H1 (cell line): ENCODE data around the gene FOXP4. TPM values are rescaled to one million over a fixed set of nuclear protein-coding genes. Genes with fewer than 3 reads are reported as not detected.
A peak's percentile ranks its signal among the peaks of the same experiment; 100 is the strongest.

Experiments used
- BACH1 ChIP-seq: IDR thresholded peaks from 2 replicates; pipeline ENCODE4 v1.6.1; 2012; ENCODE audit warnings: low read length, improper control_type of control experiment
- CEBPB ChIP-seq: IDR thresholded peaks from 2 replicates; pipeline ENCODE4 v1.6.1; 2012; ENCODE audit warnings: low read depth, low read length
- CHD7 ChIP-seq: fragments of 300-600 bp; sonication (generic); IDR thresholded peaks from 2 replicates; pipeline ENCODE4 v1.7.1; 2012; ENCODE audit warnings: low read length, moderate library complexity, mild to moderate bottlenecking, inconsistent platforms; ENCODE audit not compliant: insufficient replicate concordance
- EZH2 ChIP-seq: fragments of 200-600 bp; sonication (generic); IDR thresholded peaks from 2 replicates; pipeline ENCODE4 v1.7.1; 2012; ENCODE audit warnings: low read depth, mild to moderate bottlenecking, moderate library complexity, low read length, inconsistent platforms; ENCODE audit not compliant: severe bottlenecking
- GABPA ChIP-seq: IDR thresholded peaks from 2 replicates; pipeline ENCODE4 v1.6.1; 2011; ENCODE audit warnings: mild to moderate bottlenecking, low read length, moderate library complexity, borderline replicate concordance; ENCODE audit not compliant: insufficient read depth
- HDAC2 ChIP-seq, 2 experiments: fragments of 300-600 bp in 1 of 2; sonication (generic) in 1 of 2; IDR thresholded peaks; 2 replicates each; pipeline ENCODE4 v1.6.1; 2011 to 2012; ENCODE audit warnings: low read depth in 2 of 2, low read length in 2 of 2, mild to moderate bottlenecking in 2 of 2, moderate library complexity in 2 of 2, borderline replicate concordance in 1 of 2, inconsistent platforms in 1 of 2
- RXRA ChIP-seq: IDR thresholded peaks from 2 replicates; pipeline ENCODE4 v1.6.1; 2011; ENCODE audit warnings: low read depth, mild to moderate bottlenecking, low read length, moderate library complexity; ENCODE audit not compliant: insufficient read depth
- SIN3A ChIP-seq, 2 experiments: IDR thresholded peaks in 1 of 2; conservative IDR thresholded peaks in 1 of 2; 2 replicates each; pipeline ENCODE4 v1.6.1; 2011 to 2012; ENCODE audit warnings: low read length in 2 of 2, improper control_type of control experiment in 1 of 2, low read depth in 1 of 2, mild to moderate bottlenecking in 1 of 2
- SIX5 ChIP-seq: IDR thresholded peaks from 2 replicates; pipeline ENCODE4 v1.6.1; 2011; ENCODE audit warnings: mild to moderate bottlenecking, low read depth, low read length
- TAF7 ChIP-seq: optimal IDR thresholded peaks from 2 replicates; pipeline ENCODE3; 2011; ENCODE audit warnings: low read depth, mild to moderate bottlenecking, inconsistent platforms, low read length, moderate library complexity, borderline replicate concordance
- polyA plus RNA-seq, 7 experiments: library from polyadenylated mRNA; depleted of rRNA in 3 of 7; stranded (reverse) in 5 of 7; unstranded in 2 of 7; fragments of >200 nt in 5 of 7; fragments of 200-250 nt in 2 of 7; gene quantifications; 1 replicate in 5 of 7; 2 replicates in 1 of 7; 4 replicates in 1 of 7; pipeline versions ENCODE4 v1.2.1 to v1.2.3, GENCODE V29; 2011 to 2013; ENCODE audit warnings: missing spikeins in 2 of 7, mixed read lengths in 2 of 7
- total RNA-seq: library from RNA; stranded (reverse); fragmentation: NEBNext Ultra II Directional; extraction: Animal tissue kit (Norgen Biotek cat#: 25700); gene quantifications from 2 replicates; pipeline ENCODE4 v1.2.1, GENCODE V29; 2021

The FOXP4 gene
- total and polyA plus RNA-seq, 2 of the 8 experiments (the other 6 are each of a cell fraction or from before 2014, with no cell fraction given) = 4.8 to 13.3 TPM

DNA sequence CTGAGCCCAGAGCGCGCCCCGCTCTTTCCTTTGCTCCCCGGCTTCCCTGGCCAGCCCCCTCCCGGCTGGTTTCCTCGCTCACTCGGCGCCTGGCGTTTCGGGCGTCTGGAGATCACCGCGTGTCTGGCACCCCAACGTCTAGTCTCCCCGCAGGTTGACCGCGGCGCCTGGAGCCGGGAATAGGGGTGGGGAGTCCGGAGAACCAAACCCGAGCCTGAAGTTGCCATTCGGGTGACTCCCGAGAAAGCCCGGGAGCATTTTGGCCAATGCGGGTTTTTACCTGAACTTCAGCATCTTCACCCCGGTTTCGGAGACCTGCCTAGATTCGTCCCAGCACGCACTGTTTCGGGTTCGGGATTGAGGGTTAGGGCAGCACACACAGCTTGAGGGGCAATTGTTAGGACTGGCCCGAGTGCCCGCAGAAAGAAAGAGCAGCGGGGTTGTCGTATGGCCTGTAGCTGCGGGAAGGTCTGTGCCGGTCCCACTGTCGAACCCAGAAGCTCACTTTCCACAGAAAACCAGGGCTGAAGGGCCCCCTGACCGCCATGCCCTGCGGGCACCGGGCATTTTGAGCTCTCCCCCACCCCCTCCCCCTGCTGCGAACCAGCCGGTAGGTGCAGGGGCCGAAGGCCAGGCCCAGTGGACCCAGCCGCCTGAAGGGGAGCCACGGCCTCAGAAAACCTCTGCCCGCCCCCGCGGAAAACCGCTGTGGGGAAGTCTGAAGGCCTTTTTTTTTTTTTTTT, 2.1 kb downstream of the FOXP4 start (continued):
- TF ChIP-seq SIN3A (conservative IDR thresholded peaks at IDR 0.05 in 1 of 2, IDR thresholded peaks at IDR 0.05 in 1 of 2; ENCODE audit: low read depth in 1 of 2, low read length in 2 of 2) (no peak), SIX5 (no peak), CHD7 (no peak), HDAC2 (IDR thresholded peaks at IDR 0.05; ENCODE audit: borderline replicate concordance in 1 of 2, low read depth in 2 of 2, low read length in 2 of 2) (no peak), RXRA (no peak), EZH2 (peak; percentile 94), BACH1 (no peak), TAF7 (no peak), GABPA (no peak), CEBPB (no peak)
